IMR-90 (cell line): ENCODE data around the gene ZNF598. TPM values are rescaled to one million over a fixed set of nuclear protein-coding genes. Genes with fewer than 3 reads are reported as not detected.

ENCODE experiments used
- ATAC-seq: fragments of 200-7000 bp; cut with Tn5 transposase; 2 replicates; pipeline ENCODE4 v1.9.1; 2020; ENCODE audit warnings: low read depth, mild to moderate bottlenecking, moderate library complexity
- BruUV-seq: library from RNA; stranded (reverse); fragments of 400-500 nt; replicated peaks from 2 replicates; lab custom pipeline; 2021; lab: Mats Ljungman, UMichigan
- CTCF ChIA-PET: fragments of 300-600 bp; formaldehyde crosslinking; extraction: SDS; loops from one replicate; lab custom pipeline; 2021; ENCODE audit warnings: antibody characterized with exemption; lab: Yijun Ruan, JAX
- POLR2A ChIA-PET: fragments of 300-600 bp; sonication (Branson Sonifier 250); formaldehyde crosslinking; loops from one replicate; lab custom pipeline; 2022; ENCODE audit warnings: antibody characterized with exemption; ENCODE audit not compliant: unreplicated experiment; lab: Charles Lee
- DNase-seq: peaks from one replicate; pipeline ENCODE4 v3.0.0; 2013
- H2AFZ ChIP-seq: replicated peaks from 2 replicates; pipeline ENCODE3; 2013; ENCODE audit warnings: low read length, mild to moderate bottlenecking; ENCODE audit not compliant: poor library complexity
- H2AK5ac ChIP-seq: 2 replicates; pipeline ENCODE4 v1.6.1; 2013; ENCODE audit warnings: low read depth, low read length, inconsistent platforms
- H2AK9ac ChIP-seq: replicated peaks from 2 replicates; pipeline ENCODE3; 2013; ENCODE audit warnings: mild to moderate bottlenecking, low read depth, low read length, moderate library complexity; ENCODE audit not compliant: poor library complexity
- H2BK120ac ChIP-seq: 2 replicates; pipeline ENCODE4 v1.6.1; 2013; ENCODE audit warnings: low read depth, low read length, inconsistent platforms
- H2BK15ac ChIP-seq: 3 replicates; pipeline ENCODE4 v1.6.1; 2013; ENCODE audit warnings: low read depth, low read length, inconsistent platforms
- H2BK20ac ChIP-seq: 2 replicates; pipeline ENCODE4 v1.6.1; 2013; ENCODE audit warnings: low read depth, mild to moderate bottlenecking, inconsistent platforms, low read length, moderate library complexity
- H2BK5ac ChIP-seq: 2 replicates; pipeline ENCODE4 v1.6.1; 2013; ENCODE audit warnings: mild to moderate bottlenecking, low read depth, low read length, inconsistent platforms; ENCODE audit not compliant: poor library complexity, severe bottlenecking
- H3K14ac ChIP-seq: replicated peaks from 2 replicates; pipeline ENCODE4 v1.6.1; 2013; ENCODE audit warnings: low read depth, low read length, inconsistent platforms
- H3K18ac ChIP-seq: 2 replicates; pipeline ENCODE4 v1.6.1; 2013; ENCODE audit warnings: low read depth, low read length, control low read depth
- H3K23ac ChIP-seq: 2 replicates; pipeline ENCODE4 v1.6.1; 2013; ENCODE audit warnings: low read depth, low read length, inconsistent platforms
- H3K27ac ChIP-seq: 2 replicates; pipeline ENCODE4 v1.5.1; 2013; ENCODE audit warnings: mild to moderate bottlenecking, control low read depth, low read length; ENCODE audit not compliant: insufficient read depth
- H3K27me3 ChIP-seq: 2 replicates; pipeline ENCODE4 v1.6.1; 2013; ENCODE audit warnings: low read length; ENCODE audit not compliant: control insufficient read depth, insufficient read depth
- H3K36me3 ChIP-seq: 2 replicates; pipeline ENCODE4 v1.6.1; 2013; ENCODE audit warnings: low read length, mixed read lengths; ENCODE audit not compliant: control insufficient read depth, insufficient read depth
- H3K4ac ChIP-seq: 2 replicates; pipeline ENCODE4 v1.6.1; 2013; ENCODE audit warnings: low read depth, low read length, inconsistent platforms
- H3K4me1 ChIP-seq: 2 replicates; pipeline ENCODE4 v1.6.1; 2013; ENCODE audit warnings: low read length, mixed read lengths; ENCODE audit not compliant: control insufficient read depth, insufficient read depth
- H3K4me2 ChIP-seq: 2 replicates; pipeline ENCODE4 v1.6.1; 2013; ENCODE audit warnings: low read depth, mild to moderate bottlenecking, control low read depth, low read length, moderate library complexity
- H3K4me3 ChIP-seq: 2 replicates; pipeline ENCODE4 v1.5.1; 2013; ENCODE audit warnings: low read depth, mild to moderate bottlenecking, control low read depth, low read length, moderate library complexity; ENCODE audit not compliant: insufficient read depth
- H3K56ac ChIP-seq: 2 replicates; pipeline ENCODE4 v1.6.1; 2013; ENCODE audit warnings: low read length, inconsistent platforms; ENCODE audit not compliant: insufficient read depth; ENCODE audit errors: extremely low read depth
- H3K79me1 ChIP-seq, 2 experiments: 2 replicates each; pipeline ENCODE4 v1.6.1; 2013; ENCODE audit warnings: low read length in 2 of 2, inconsistent platforms in 1 of 2, low read depth in 1 of 2
- H3K9ac ChIP-seq: 2 replicates; pipeline ENCODE4 v1.6.1; 2013; ENCODE audit warnings: low read depth, low read length, control low read depth
- H3K9me1 ChIP-seq: 2 replicates; pipeline ENCODE4 v1.6.1; 2013; ENCODE audit warnings: low read length, inconsistent platforms; ENCODE audit not compliant: insufficient read depth
- H3K9me3 ChIP-seq: 2 replicates; pipeline ENCODE4 v1.6.1; 2013; ENCODE audit warnings: low read length; ENCODE audit not compliant: control insufficient read depth, insufficient read depth
- H4K20me1 ChIP-seq: 2 replicates; pipeline ENCODE4 v1.6.1; 2013; ENCODE audit warnings: low read length, inconsistent platforms; ENCODE audit not compliant: insufficient read depth
- H4K5ac ChIP-seq: 2 replicates; pipeline ENCODE4 v1.6.1; 2013; ENCODE audit warnings: mild to moderate bottlenecking, low read depth, low read length, control low read depth
- H4K8ac ChIP-seq, 2 experiments: 2 replicates each; pipeline ENCODE4 v1.6.1; 2013; ENCODE audit warnings: low read depth in 2 of 2, low read length in 2 of 2, control low read depth in 1 of 2, inconsistent platforms in 1 of 2
- H4K91ac ChIP-seq: 2 replicates; pipeline ENCODE4 v1.6.1; 2013; ENCODE audit warnings: low read depth, low read length, inconsistent platforms; ENCODE audit not compliant: insufficient read depth
- BHLHE40 ChIP-seq: fragments of 150-350 bp; IDR thresholded peaks from 2 replicates; pipeline ENCODE4 v1.6.1; 2016; ENCODE audit warnings: mild to moderate bottlenecking, low read depth, low read length
- CHD1 ChIP-seq: IDR thresholded peaks from 2 replicates; pipeline ENCODE4 v1.6.1; 2012; ENCODE audit warnings: low read depth, low read length, improper control_type of control experiment
- CTCF ChIP-seq: conservative IDR thresholded peaks from 2 replicates; pipeline ENCODE4 v1.5.1; 2012; ENCODE audit warnings: mild to moderate bottlenecking, low read depth, low read length, improper control_type of control experiment
- ELK1 ChIP-seq: fragments of 150-350 bp; IDR thresholded peaks from 2 replicates; pipeline ENCODE4 v1.6.1; 2016; ENCODE audit warnings: low read depth, mild to moderate bottlenecking, low read length, moderate library complexity, borderline replicate concordance
- MAZ ChIP-seq: IDR thresholded peaks from 2 replicates; pipeline ENCODE4 v1.6.1; 2012; ENCODE audit warnings: low read depth, mild to moderate bottlenecking, low read length, improper control_type of control experiment, moderate library complexity, borderline replicate concordance
- POLR2A ChIP-seq: IDR thresholded peaks from 2 replicates; pipeline ENCODE4 v1.6.1; 2012; ENCODE audit warnings: mild to moderate bottlenecking, low read depth, low read length
- RAD21 ChIP-seq: IDR thresholded peaks from 2 replicates; pipeline ENCODE4 v1.6.1; 2012; ENCODE audit warnings: low read length, improper control_type of control experiment
- RCOR1 ChIP-seq: IDR thresholded peaks from 2 replicates; pipeline ENCODE4 v1.6.1; 2012; ENCODE audit warnings: mild to moderate bottlenecking, low read length, improper control_type of control experiment; ENCODE audit not compliant: insufficient replicate concordance
- RFX5 ChIP-seq: IDR thresholded peaks from 2 replicates; pipeline ENCODE4 v1.8.0; 2012; ENCODE audit warnings: low read depth, mild to moderate bottlenecking, low read length, moderate library complexity
- WGBS, 2 experiments: methylation state at CpG; one replicate each; pipeline versions ENCODE4 v1.1.5 to v1.1.7; 2013; ENCODE audit warnings: missing lambda C conversion rate in 2 of 2; ENCODE audit not compliant: insufficient read length in 1 of 2; ENCODE audit errors: extremely low coverage in 2 of 2; 5-methylcytosine and 5-hydroxymethylcytosine counted together
- dilution Hi-C: fragments of 300-500 bp; cut with HindIII; formaldehyde crosslinking; loops from one replicate; pipeline ENCODE4 v1.14.3; 2018; ENCODE audit warnings: low sequenced_read_pairs; ENCODE audit not compliant: unreplicated experiment
- in situ Hi-C: fragments of 300-500 bp; cut with MboI; formaldehyde crosslinking; loops from 3 replicates; pipeline ENCODE4 v1.14.3; 2019; ENCODE audit warnings: low sequenced_read_pairs, inconsistent platforms, mixed read lengths
- intact Hi-C: fragments of 100-400 bp; cut with micrococcal nuclease; formaldehyde crosslinking; loops from 2 replicates; pipeline ENCODE4 v1.10.0; 2022
- polyA plus RNA-seq, 3 experiments: library from polyadenylated mRNA; depleted of rRNA; stranded (reverse); fragments of >200 nt; gene quantifications; 2 replicates each; pipeline ENCODE4 v1.2.3, GENCODE V29; 2012; ENCODE audit warnings: low replicate concordance in 1 of 3
- total RNA-seq: library from RNA; depleted of rRNA; stranded (reverse); fragments of >200 nt; gene quantifications from 2 replicates; pipeline ENCODE4 v1.2.3, GENCODE V29; 2012

The ZNF598 gene
- total and polyA plus RNA-seq, 2 of the 4 experiments (the other 2 are of a cell fraction), result 3.4 to 36.4 TPM

- intact Hi-C loops, result no loop called here
- Histone ChIP-seq H4K8ac (no peak within 1 kb of the TSS), H2AFZ (no peak within 1 kb of the TSS), H3K14ac (no peak within 1 kb of the TSS), H3K4me2 (no peak within 1 kb of the TSS), H3K23ac (no peak within 1 kb of the TSS), H4K91ac (no peak within 1 kb of the TSS), H2BK15ac (no peak within 1 kb of the TSS), H3K9me1 (peaks cover 9% of the 10 kb centered on the region), H4K5ac (no peak within 1 kb of the TSS), H2AK9ac (peak within 1 kb of the TSS; percentile 65), H2BK5ac (no peak within 1 kb of the TSS), H3K9me3 (no peaks in the 10 kb centered on the region), H3K79me1 (peaks cover 19 to 20% of the 10 kb centered on the region in 2 experiments), H3K36me3 (peaks cover 34% of the 10 kb centered on the region), H2AK5ac (no peak within 1 kb of the TSS), H2BK20ac (no peak within 1 kb of the TSS), H3K4me1 (peaks cover 8% of the 10 kb centered on the region), H3K9ac (no peak within 1 kb of the TSS), H3K27ac (no peak within 1 kb of the TSS), H3K4ac (no peak within 1 kb of the TSS), H3K4me3 (no peak within 1 kb of the TSS), H3K56ac (no peak within 1 kb of the TSS), H3K18ac (no peak within 1 kb of the TSS), H2BK120ac (no peak within 1 kb of the TSS), H3K27me3 (peaks cover 31% of the 10 kb centered on the region; the same call in 1 of the 2 replicates), H4K20me1 (no peaks in the 10 kb centered on the region; the same call in none of the 2 replicates)
- no peak for ATAC-seq
- no CpG with 5 or more reads among the region's 6 CpGs for WGBS, 2 experiments
- in situ Hi-C loops, result no loop called here
- TF ChIP-seq RAD21 (no peak), RFX5 (no peak), RCOR1 (no peak), ELK1 (no peak), BHLHE40 (no peak), CHD1 (no peak), POLR2A (no peak), CTCF (no peak), MAZ (no peak)
- ChIA-PET CTCF (interaction anchor here (1.3 kb wide), 2 partner anchors 23 to 159 kb away, joined by 3 to 5 read pairs; no protein-coding TSS in a partner anchor), POLR2A (no interaction called here)
- dilution Hi-C loops, result no loop called here
- no peak for DNase-seq
- BruUV-seq, result no TSS peak
These were observed 28.2 kb downstream of the ZNF598 start, which contains the start of gene NOXO1 for GRCh38 chr16:1981398-1981836. Gene NOXO1, minus strand, starts transcription at chr16:1981469. Its CDS starts 290 bp downstream, at chr16:1981179.
